Adipocyte (in vitro differentiated cells): ENCODE data around the gene SELENBP1.
"Not testable (repeated sequence)": the region's sequence is repeated elsewhere in the genome, so short reads cannot be mapped to it uniquely, and the experiment has no call there.

Source experiments
- DNase-seq: peaks from one replicate; pipeline ENCODE4 v3.0.0-alpha.2; 2015; ENCODE audit warnings: low read depth
- H3K27me3 ChIP-seq: replicated peaks from 2 replicates; pipeline ENCODE4 v1.7.0; 2013; ENCODE audit warnings: mild to moderate bottlenecking, low read length, moderate library complexity; ENCODE audit not compliant: control insufficient read depth, insufficient read depth
- H3K36me3 ChIP-seq: 2 replicates; pipeline ENCODE4 v1.7.0; 2013; ENCODE audit warnings: low read length, mild to moderate bottlenecking, moderate library complexity; ENCODE audit not compliant: control insufficient read depth, insufficient read depth, severe bottlenecking
- H3K4me1 ChIP-seq: 2 replicates; pipeline ENCODE4 v1.7.0; 2013; ENCODE audit warnings: mild to moderate bottlenecking, low read length, moderate library complexity; ENCODE audit not compliant: control insufficient read depth, insufficient read depth
- H3K4me3 ChIP-seq: 2 replicates; pipeline ENCODE4 v1.7.0; 2013; ENCODE audit warnings: mild to moderate bottlenecking, low read length, moderate library complexity
- H3K9ac ChIP-seq: 2 replicates; pipeline ENCODE4 v1.7.0; 2013; ENCODE audit warnings: mild to moderate bottlenecking, low read length, moderate library complexity
- H3K9me3 ChIP-seq: 2 replicates; pipeline ENCODE4 v1.7.0; 2013; ENCODE audit warnings: mild to moderate bottlenecking, low read length, moderate library complexity; ENCODE audit not compliant: control insufficient read depth

Gene SELENBP1

GRCh38 chr1:151356696-151357095 lies 15.8 kb downstream of the SELENBP1 start:
- Histone ChIP-seq H3K36me3 (no peaks in the 10 kb centered on the region), H3K9ac (no peak overlapping the region), H3K27me3 (no peaks in the 10 kb centered on the region), H3K4me3 (no peak overlapping the region), H3K9me3 (no peaks in the 10 kb centered on the region), H3K4me1 (no peaks in the 10 kb centered on the region)
- no peak for DNase-seq

GRCh38 chr1:151352021-151352718 lies 20.3 kb downstream of the SELENBP1 start:
- no peak for DNase-seq
- H3K9ac ChIP-seq = no peak overlapping the region
- no peaks in the 10 kb centered on the region for H3K36me3 ChIP-seq
- no peaks in the 10 kb centered on the region for H3K9me3 ChIP-seq
- peaks cover 6% of the 10 kb centered on the region for H3K4me1 ChIP-seq
- no peaks in the 10 kb centered on the region for H3K27me3 ChIP-seq
- no peak overlapping the region for H3K4me3 ChIP-seq

- H3K9me3 ChIP-seq, DNase-seq, H3K4me3 ChIP-seq, H3K27me3 ChIP-seq, H3K9ac ChIP-seq, H3K36me3 ChIP-seq: not testable (repeated sequence)
- peaks cover 17% of the 10 kb centered on the region for H3K4me1 ChIP-seq
Measured at GRCh38 chr1:151350323-151350722, 22.2 kb downstream of the SELENBP1 start.

GRCh38 chr1:151347523-151348246 lies 24.8 kb downstream of the SELENBP1 start:
- peaks cover 19% of the 10 kb centered on the region for H3K36me3 ChIP-seq
- DNase-seq = no peak
- peaks cover 17% of the 10 kb centered on the region for H3K4me1 ChIP-seq
- no peaks in the 10 kb centered on the region for H3K9me3 ChIP-seq
- no peaks in the 10 kb centered on the region for H3K27me3 ChIP-seq
- H3K4me3 ChIP-seq = peak overlapping the region; percentile 96
- peak overlapping the region; percentile 88 for H3K9ac ChIP-seq

- peak; percentile 99 for DNase-seq
- peaks cover 17% of the 10 kb centered on the region for H3K4me1 ChIP-seq
- peak within 1 kb of the TSS; percentile 88 for H3K9ac ChIP-seq
- H3K27me3 ChIP-seq = no peaks in the 10 kb centered on the region
- peaks cover 19% of the 10 kb centered on the region for H3K36me3 ChIP-seq
- H3K4me3 ChIP-seq = peak within 1 kb of the TSS; percentile 96
- H3K9me3 ChIP-seq = no peaks in the 10 kb centered on the region
Measured at GRCh38 chr1:151346769-151347522, 25.6 kb downstream of the SELENBP1 start, which contains the start of gene RFX5. RFX5 (minus strand) TSS chr1:151347252; CDS start chr1:151346320, 932 bp downstream.

GRCh38 chr1:151346082-151346768 lies 26.3 kb downstream of the SELENBP1 start:
- peak overlapping the region; percentile 96 for H3K4me3 ChIP-seq
- peak overlapping the region; percentile 88 for H3K9ac ChIP-seq
- no peaks in the 10 kb centered on the region for H3K27me3 ChIP-seq
- DNase-seq = no peak
- H3K9me3 ChIP-seq = no peaks in the 10 kb centered on the region
- peaks cover 19% of the 10 kb centered on the region for H3K36me3 ChIP-seq
- H3K4me1 ChIP-seq = peaks cover 17% of the 10 kb centered on the region

- Histone ChIP-seq H3K4me1 (peaks cover 19% of the 10 kb centered on the region), H3K9ac (no peak overlapping the region), H3K36me3 (peaks cover 19% of the 10 kb centered on the region), H3K4me3 (no peak overlapping the region), H3K9me3 (no peaks in the 10 kb centered on the region), H3K27me3 (no peaks in the 10 kb centered on the region)
- no peak for DNase-seq
Measured at GRCh38 chr1:151344291-151344690, 28.2 kb downstream of the SELENBP1 start.

GRCh38 chr1:151343587-151343986 lies 28.9 kb downstream of the SELENBP1 start:
- no peak overlapping the region for H3K9ac ChIP-seq
- H3K4me3 ChIP-seq = no peak overlapping the region
- peaks cover 19% of the 10 kb centered on the region for H3K4me1 ChIP-seq
- H3K36me3 ChIP-seq = peaks cover 19% of the 10 kb centered on the region
- H3K9me3 ChIP-seq = no peaks in the 10 kb centered on the region
- no peak for DNase-seq
- H3K27me3 ChIP-seq = no peaks in the 10 kb centered on the region

GRCh38 chr1:151342569-151342968 lies 29.9 kb downstream of the SELENBP1 start:
- Histone ChIP-seq H3K9ac (no peak overlapping the region), H3K4me1 (peaks cover 13% of the 10 kb centered on the region), H3K27me3 (no peaks in the 10 kb centered on the region), H3K36me3 (peaks cover 19% of the 10 kb centered on the region), H3K9me3 (no peaks in the 10 kb centered on the region), H3K4me3 (no peak overlapping the region)
- DNase-seq = no peak

- Histone ChIP-seq H3K4me1 (peaks cover 13% of the 10 kb centered on the region), H3K36me3 (peaks cover 19% of the 10 kb centered on the region), H3K9me3 (no peaks in the 10 kb centered on the region), H3K4me3 (no peak overlapping the region), H3K9ac (no peak overlapping the region), H3K27me3 (no peaks in the 10 kb centered on the region)
- no peak for DNase-seq
Measured at GRCh38 chr1:151342021-151342420, 30.5 kb downstream of the SELENBP1 start.
